Measurements from ENCODE around the gene CFAP46. TPM values are rescaled to one million over a fixed set of nuclear protein-coding genes. Genes with fewer than 3 reads are reported as not detected.

Gene CFAP46
- polyA plus RNA-seq, 1 of the 3 experiments (the other 2 are of a cell fraction) = 3.9 TPM

Other genes starting within 250 kb of the CFAP46 start
- gene NKX6-2, start 156.4 kb downstream of the CFAP46 start, polyA plus RNA-seq (2012; rRNA removed) = not detected in 2 replicates
- gene ADGRA1, start 145.4 kb upstream of the CFAP46 start, polyA plus RNA-seq (2012; rRNA removed) = not detected in 2 replicates
- gene KNDC1, start 217.6 kb upstream of the CFAP46 start, polyA plus RNA-seq (2012; rRNA removed) = 1.4 TPM in 2 replicates